K562 (cell line): Measurements from ENCODE around the gene HDHD2. TPM values are rescaled to one million over a fixed set of nuclear protein-coding genes. Genes with fewer than 3 reads are reported as not detected.

Experiments used
- ATAC-seq: fragments of 200-7000 bp; cut with Tn5 transposase; 3 replicates; pipeline ENCODE4 v1.9.1; 2020; ENCODE audit warnings: moderate library complexity
- BruUV-seq: library from RNA; stranded (reverse); fragments of 400-500 nt; replicated peaks from 2 replicates; lab custom pipeline; 2021; lab: Mats Ljungman, UMichigan
- CTCF ChIA-PET: fragments of 300-600 bp; formaldehyde crosslinking; extraction: SDS; loops from one replicate; lab custom pipeline; 2021; ENCODE audit warnings: low intra/inter-chr PET ratio; lab: Yijun Ruan, JAX
- POLR2A ChIA-PET: fragments of 300-600, 350-650 bp; sonication (Branson Sonifier 250); formaldehyde crosslinking; extraction: SDS; loops from one replicate; lab custom pipeline; 2021; ENCODE audit warnings: antibody characterized with exemption, inconsistent platforms; lab: Yijun Ruan, JAX
- DNase-seq, 4 experiments: peaks; one replicate each; pipeline versions ENCODE4 v3.0.0 to v3.0.0-alpha.2; 2011 to 2018; ENCODE audit warnings: low spot score in 3 of 4, mixed read lengths in 3 of 4; ENCODE audit errors: extremely low read depth in 1 of 4
- FAIRE-seq: peaks from 2 replicates; lab custom pipeline; 2011; peaks lifted over from hg19 to GRCh38; lab: Jason Lieb, UNC
- H2AFZ ChIP-seq: 2 replicates; pipeline ENCODE4 v1.6.0; 2011; ENCODE audit warnings: low read depth, low read length, control low read depth, inconsistent platforms
- H3K27ac ChIP-seq: fragments of 200-600 bp; 3 replicates; pipeline ENCODE4 v1.8.0; 2011; ENCODE audit warnings: low read depth, mild to moderate bottlenecking, control low read depth, inconsistent platforms, low read length, moderate library complexity, mixed read lengths; ENCODE audit errors: extremely low read depth
- H3K27me3 ChIP-seq, 2 experiments: fragments of 300-600 bp in 1 of 2; 2 replicates in 1 of 2; 3 replicates in 1 of 2; pipeline versions ENCODE4 v1.6.0 to v1.8.0; 2011; ENCODE audit warnings: inconsistent platforms in 2 of 2, low read length in 2 of 2, mild to moderate bottlenecking in 1 of 2, mixed read lengths in 1 of 2, moderate library complexity in 1 of 2; ENCODE audit not compliant: control insufficient read depth in 2 of 2, insufficient read depth in 2 of 2
- H3K36me3 ChIP-seq: fragments of 300-600 bp; 3 replicates; pipeline ENCODE4 v1.8.0; 2011; ENCODE audit warnings: mild to moderate bottlenecking, low read length, inconsistent platforms; ENCODE audit not compliant: control insufficient read depth, insufficient read depth
- H3K4me1 ChIP-seq, 2 experiments: fragments of 200-600 bp in 1 of 2; replicated peaks in 1 of 2; 2 replicates in 1 of 2; 3 replicates in 1 of 2; pipeline versions ENCODE4 v1.5.1 to v1.8.0; 2011; ENCODE audit warnings: inconsistent platforms in 2 of 2, low read length in 2 of 2, mild to moderate bottlenecking in 1 of 2, mixed read lengths in 1 of 2, moderate library complexity in 1 of 2; ENCODE audit not compliant: control insufficient read depth in 2 of 2, insufficient read depth in 2 of 2
- H3K4me2 ChIP-seq: 2 replicates; pipeline ENCODE4 v1.6.1; 2011; ENCODE audit warnings: low read length, control low read depth, inconsistent platforms, mixed read lengths; ENCODE audit not compliant: insufficient read depth
- H3K4me3 ChIP-seq: fragments of 200-600 bp; sonication (generic), shearing (Covaris generic); 2 replicates; pipeline ENCODE4 v1.5.1; 2016; ENCODE audit warnings: control low read depth, inconsistent platforms
- H3K79me2 ChIP-seq: fragments of 200-600 bp; 3 replicates; pipeline ENCODE4 v1.8.0; 2011; ENCODE audit warnings: low read length, inconsistent platforms; ENCODE audit not compliant: control insufficient read depth, insufficient read depth
- H3K9ac ChIP-seq, 2 experiments: 2 replicates each; pipeline versions ENCODE4 v1.6.0 to v1.6.1; 2011; ENCODE audit warnings: low read depth in 2 of 2, low read length in 2 of 2, control low read depth in 1 of 2, inconsistent platforms in 1 of 2, mild to moderate bottlenecking in 1 of 2, mixed read lengths in 1 of 2; ENCODE audit not compliant: insufficient read depth in 1 of 2
- H3K9me1 ChIP-seq: one replicate; pipeline ENCODE4 v1.6.0; 2011; ENCODE audit warnings: inconsistent platforms, mild to moderate bottlenecking, low read length, moderate library complexity; ENCODE audit not compliant: control insufficient read depth, insufficient read depth
- H3K9me3 ChIP-seq: replicated peaks from 2 replicates; pipeline ENCODE4 v1.5.1; 2011; ENCODE audit warnings: low read depth, low read length, inconsistent platforms; ENCODE audit not compliant: control insufficient read depth, insufficient read depth
- H4K20me1 ChIP-seq: replicated peaks from 2 replicates; pipeline ENCODE4 v1.6.1; 2011; ENCODE audit warnings: low read length, inconsistent platforms, mixed read lengths; ENCODE audit not compliant: control insufficient read depth, insufficient read depth
- ADNP ChIP-seq: fragments of 200-800 bp; sonication (Bioruptor generic); IDR thresholded peaks from 2 replicates; pipeline ENCODE4 v1.6.1; 2016; ENCODE audit warnings: missing genetic modification characterization, missing compliant biosample characterization
- C11orf30 ChIP-seq: fragments of 450-650 bp; IDR thresholded peaks from 2 replicates; pipeline ENCODE4 v1.6.1; 2016; ENCODE audit warnings: low read depth, mild to moderate bottlenecking
- HMGN3 ChIP-seq: IDR thresholded peaks from 2 replicates; pipeline ENCODE4 v1.6.1; 2011; ENCODE audit warnings: borderline replicate concordance, low read depth, mild to moderate bottlenecking, mixed read lengths, low read length; ENCODE audit not compliant: insufficient read length; ENCODE audit errors: extremely low read depth
- HNRNPUL1 ChIP-seq: fragments of 200-400 bp; formaldehyde crosslinking; IDR thresholded peaks from 2 replicates; pipeline ENCODE4 v1.6.1; 2017; ENCODE audit warnings: low read length
- ILK ChIP-seq: fragments of 450-650 bp; IDR thresholded peaks from 2 replicates; pipeline ENCODE4 v1.6.1; 2016; ENCODE audit warnings: missing genetic modification characterization, low read depth, mild to moderate bottlenecking, missing compliant biosample characterization, moderate library complexity, borderline replicate concordance
- L3MBTL2 ChIP-seq: fragments of 450-650 bp; IDR thresholded peaks from 2 replicates; pipeline ENCODE4 v1.6.1; 2016; ENCODE audit warnings: mild to moderate bottlenecking, moderate library complexity
- MCM2 ChIP-seq: fragments of 450-650 bp; IDR thresholded peaks from 2 replicates; pipeline ENCODE4 v1.6.1; 2017; ENCODE audit warnings: low read depth, mild to moderate bottlenecking
- RBM25 ChIP-seq: fragments of 200-400 bp; formaldehyde crosslinking; IDR thresholded peaks from 2 replicates; pipeline ENCODE4 v1.6.1; 2018; ENCODE audit warnings: low read length, low read depth, moderate library complexity; ENCODE audit not compliant: severe bottlenecking
- TAF7 ChIP-seq: fragments of 450-650 bp; IDR thresholded peaks from 2 replicates; pipeline ENCODE4 v1.6.1; 2016; ENCODE audit warnings: missing genetic modification characterization, missing compliant biosample characterization
- ZNF232 ChIP-seq: sonication (generic); formaldehyde crosslinking; IDR thresholded peaks from 2 replicates; pipeline ENCODE4 v1.8.0; 2022; ENCODE audit warnings: mild to moderate bottlenecking, missing genetic modification reagents
- ZNF551 ChIP-seq: fragments of 250-450 bp; sonication (Bioruptor Pico); IDR thresholded peaks from 2 replicates; pipeline ENCODE4 v1.5.0; 2021; ENCODE audit warnings: mild to moderate bottlenecking, moderate library complexity
- ZNF695 ChIP-seq: fragments of 450-650 bp; formaldehyde crosslinking; IDR thresholded peaks from 2 replicates; pipeline ENCODE4 v1.4.0; 2020; ENCODE audit warnings: mild to moderate bottlenecking, moderate library complexity
- ZNF778 ChIP-seq: fragments of 450-650 bp; formaldehyde crosslinking; IDR thresholded peaks from 2 replicates; pipeline ENCODE4 v1.4.0; 2020; ENCODE audit warnings: mild to moderate bottlenecking, moderate library complexity
- WGBS: fragments of 100-300 bp; shearing (Covaris generic); methylation state at CpG from one replicate; pipeline ENCODE4 v1.1.6; 2016; ENCODE audit warnings: low coverage, mixed read lengths; ENCODE audit not compliant: insufficient coverage; ENCODE audit errors: missing lambda C conversion rate; 5-methylcytosine and 5-hydroxymethylcytosine counted together
- in situ Hi-C: fragments of 300-500 bp; cut with MboI; formaldehyde crosslinking; loops from 4 replicates; pipeline ENCODE4 v1.15.0; 2018; ENCODE audit warnings: inconsistent platforms, mixed read lengths
- intact Hi-C: fragments of 100-400 bp; cut with micrococcal nuclease; formaldehyde crosslinking; loops from 2 replicates; pipeline ENCODE4 v1.14.2; 2022
- polyA plus RNA-seq, 8 experiments: library from polyadenylated mRNA; depleted of rRNA in 4 of 8; stranded (reverse) in 5 of 8; unstranded in 3 of 8; fragments of >200 nt; fragmentation: Nextera tagmentation in 2 of 8; fragmentation: Illumina TruSeq in 1 of 8; extraction: Ambion mirVana in 2 of 8; extraction: Trizol in 1 of 8; gene quantifications; 2 replicates each; pipeline versions ENCODE4 v1.2.1 to v1.2.3, GENCODE V29; 2011 to 2014; ENCODE audit warnings: inconsistent platforms in 1 of 8, missing spikeins in 1 of 8
- total RNA-seq, 7 experiments: library from RNA; depleted of rRNA in 6 of 7; stranded (reverse); fragments of >200 nt in 6 of 7; fragmentation: Illumina TruSeq in 2 of 7; extraction: Trizol in 2 of 7; gene quantifications; 2 replicates each; pipeline versions ENCODE4 v1.2.1 to v1.2.3, GENCODE V29; 2011 to 2021; ENCODE audit warnings: low replicate concordance in 1 of 7
- TF ChIP-seq, protein P1 (sequence below): fragments of 250-450 bp; sonication (Bioruptor Pico); IDR thresholded peaks from 2 replicates; pipeline ENCODE4 v1.8.0; 2022; ENCODE audit warnings: inconsistent platforms

The HDHD2 gene
- total and polyA plus RNA-seq, 9 of the 15 experiments (the other 6 are each of a cell fraction or from before 2014, with no cell fraction given) = 6.8 to 25.2 (median 21.5) TPM

GRCh38 chr18:47160256-47160655, 10.0 kb upstream of the HDHD2 start:
- ChIA-PET POLR2A (no interaction called here), CTCF (no interaction called here)
- H3K4me1 ChIP-seq = peaks cover 3 to 4% of the 10 kb centered on the region in 2 experiments; a peak in 2 of 5 replicates
- no TSS peak for BruUV-seq
- H3K4me3 ChIP-seq = no peak overlapping the region
- in situ Hi-C loops = no loop called here
- 95% methylated on average over 5 of the region's 5 CpGs for WGBS
- no peak for ATAC-seq
- H3K9me1 ChIP-seq = no peaks in the 10 kb centered on the region
- H3K9ac ChIP-seq = no peak overlapping the region
- H2AFZ ChIP-seq = no peak overlapping the region
- TF ChIP-seq, protein P1, sequence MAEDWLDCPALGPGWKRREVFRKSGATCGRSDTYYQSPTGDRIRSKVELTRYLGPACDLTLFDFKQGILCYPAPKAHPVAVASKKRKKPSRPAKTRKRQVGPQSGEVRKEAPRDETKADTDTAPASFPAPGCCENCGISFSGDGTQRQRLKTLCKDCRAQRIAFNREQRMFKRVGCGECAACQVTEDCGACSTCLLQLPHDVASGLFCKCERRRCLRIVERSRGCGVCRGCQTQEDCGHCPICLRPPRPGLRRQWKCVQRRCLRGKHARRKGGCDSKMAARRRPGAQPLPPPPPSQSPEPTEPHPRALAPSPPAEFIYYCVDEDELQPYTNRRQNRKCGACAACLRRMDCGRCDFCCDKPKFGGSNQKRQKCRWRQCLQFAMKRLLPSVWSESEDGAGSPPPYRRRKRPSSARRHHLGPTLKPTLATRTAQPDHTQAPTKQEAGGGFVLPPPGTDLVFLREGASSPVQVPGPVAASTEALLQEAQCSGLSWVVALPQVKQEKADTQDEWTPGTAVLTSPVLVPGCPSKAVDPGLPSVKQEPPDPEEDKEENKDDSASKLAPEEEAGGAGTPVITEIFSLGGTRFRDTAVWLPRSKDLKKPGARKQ (CRISPR knock-in tag) = no peak
- TF ChIP-seq ZNF232 (CRISPR knock-in tag) (no peak), ZNF695 (CRISPR knock-in tag) (no peak), C11orf30 (no peak), ZNF551 (CRISPR knock-in tag) (no peak), ZNF778 (CRISPR knock-in tag) (no peak), MCM2 (no peak), TAF7 (no peak), ILK (tag) (no peak), RBM25 (no peak), L3MBTL2 (no peak), HMGN3 (no peak), HNRNPUL1 (no peak), ADNP (no peak)
- TF ChIP-seq, all 486 proteins: peak for 0
- Histone ChIP-seq H3K27ac (no peak overlapping the region), H3K79me2 (peaks cover 59% of the 10 kb centered on the region), H3K9me3 (no peaks in the 10 kb centered on the region), H3K36me3 (peaks cover 13% of the 10 kb centered on the region; the same call in 1 of the 3 replicates), H4K20me1 (0 out of 2 replicates have a peak, but pooled peaks cover 4% of the 10 kb centered on the region), H3K4me2 (no peak overlapping the region), H3K27me3 (no peaks in the 10 kb centered on the region)
- FAIRE-seq (no peak), DNase-seq (no peak)
- intact Hi-C loops = no loop called here
